Type B pancreatic cell (in vitro differentiated cells): ENCODE results near the gene AP1S3. TPM values are rescaled to one million over a fixed set of nuclear protein-coding genes. Genes with fewer than 3 reads are reported as not detected.
A peak's percentile ranks its signal among the peaks of the same experiment; 100 is the strongest.

Source experiments
- DNase-seq: peaks from one replicate; pipeline ENCODE4 v3.0.0; 2021; ENCODE audit warnings: mixed read lengths; ENCODE audit not compliant: unreplicated experiment; ENCODE audit errors: extremely low spot score
- H3K27ac Mint-ChIP-seq: 2 replicates; pipeline ENCODE4 v1.8.0; 2021; ENCODE audit warnings: mild to moderate bottlenecking, mixed read lengths
- H3K27me3 Mint-ChIP-seq: 2 replicates; pipeline ENCODE4 v1.8.0; 2021; ENCODE audit warnings: mixed read lengths
- H3K36me3 Mint-ChIP-seq: 2 replicates; pipeline ENCODE4 v1.8.0; 2021; ENCODE audit warnings: mixed read lengths
- H3K4me1 Mint-ChIP-seq: one replicate; pipeline ENCODE4 v1.8.0; 2021; ENCODE audit warnings: mixed read lengths; ENCODE audit not compliant: unreplicated experiment
- H3K4me3 Mint-ChIP-seq: 2 replicates; pipeline ENCODE4 v1.8.0; 2021; ENCODE audit warnings: mild to moderate bottlenecking, mixed read lengths
- H3K9me3 Mint-ChIP-seq: 2 replicates; pipeline ENCODE4 v1.8.0; 2021; ENCODE audit warnings: mixed read lengths
- CTCF ChIP-seq: fragments of 200-600 bp; sonication (generic); conservative IDR thresholded peaks from 2 replicates; pipeline ENCODE4 v1.5.0; 2021; ENCODE audit warnings: antibody characterized with exemption, mild to moderate bottlenecking
- total RNA-seq: library from RNA; stranded (reverse); gene quantifications from 2 replicates; pipeline ENCODE4 v1.2.1, GENCODE V29; 2021; ENCODE audit warnings: low replicate concordance

AP1S3 gene
- total RNA-seq, 1 donor from 2014 or later: 7.8 TPM

DNA sequence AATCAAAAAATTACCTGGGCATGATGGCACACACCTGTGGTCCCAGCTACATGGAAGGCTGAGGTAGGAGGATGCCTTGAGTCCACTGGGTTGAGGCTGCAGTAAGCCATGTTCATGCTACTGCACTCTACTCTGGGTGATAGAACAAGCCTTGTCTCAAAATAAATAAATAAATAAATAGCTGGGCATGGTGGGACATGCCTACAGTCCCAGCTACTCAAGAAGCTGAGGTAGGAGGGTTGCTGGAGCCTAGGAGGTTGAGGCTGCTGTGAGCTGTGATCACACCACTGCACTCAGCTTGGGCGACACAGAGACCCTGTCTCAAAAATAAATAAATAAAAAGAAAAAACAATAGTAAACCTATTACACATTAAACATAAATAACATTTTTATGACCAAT lies 3.0 kb downstream of the AP1S3 start:
- H3K27me3 Mint-ChIP-seq: peaks cover 10% of the 10 kb centered on the region

DNA sequence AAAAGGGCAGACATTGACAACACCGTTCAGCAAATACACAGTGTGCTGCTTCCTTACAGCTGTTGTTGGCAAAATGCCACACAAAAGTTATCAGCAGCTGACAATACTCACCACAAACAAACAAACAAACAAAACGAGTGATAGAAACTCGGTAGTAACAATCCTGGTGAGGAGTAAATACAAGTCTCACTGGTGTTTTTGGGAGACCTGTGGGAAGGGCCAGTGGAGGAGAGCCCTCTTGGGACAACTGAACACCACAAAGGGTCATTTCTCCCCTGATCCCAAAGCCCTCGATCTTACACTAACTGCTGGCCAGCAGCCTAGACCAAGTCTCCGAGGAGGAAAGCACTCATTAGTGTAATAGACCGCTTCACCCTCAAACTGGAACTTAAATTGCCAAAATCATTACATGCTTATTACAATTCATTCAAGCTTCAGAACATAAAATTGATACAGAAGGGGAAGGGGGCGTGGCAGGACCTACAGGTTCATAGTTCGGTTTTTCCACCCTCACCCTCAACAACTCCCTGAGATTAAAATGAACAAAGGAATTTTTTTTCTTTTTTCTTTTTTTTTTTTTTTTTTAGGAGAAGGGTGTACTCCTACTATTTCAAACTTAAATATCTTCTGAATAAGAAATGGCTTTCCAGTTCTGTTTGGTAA lies 5.0 kb downstream of the AP1S3 start:
- Mint-ChIP-seq H3K4me3 (peak overlapping the region; percentile 17), H3K4me1 (peaks cover 5% of the 10 kb centered on the region), H3K36me3 (no peaks in the 10 kb centered on the region), H3K27me3 (peaks cover 10% of the 10 kb centered on the region), H3K27ac (no peak overlapping the region), H3K9me3 (no peaks in the 10 kb centered on the region)
- no peak for TF ChIP-seq CTCF
- DNase-seq: no peak

More for the DNA sequence above, 3.0 kb downstream of the AP1S3 start:
- no peak overlapping the region for H3K4me3 Mint-ChIP-seq
- DNase-seq: no peak
- no peaks in the 10 kb centered on the region for H3K36me3 Mint-ChIP-seq
- no peaks in the 10 kb centered on the region for H3K9me3 Mint-ChIP-seq
- H3K27ac Mint-ChIP-seq: no peak overlapping the region
- H3K4me1 Mint-ChIP-seq: peaks cover 5% of the 10 kb centered on the region
- TF ChIP-seq CTCF: no peak

DNA sequence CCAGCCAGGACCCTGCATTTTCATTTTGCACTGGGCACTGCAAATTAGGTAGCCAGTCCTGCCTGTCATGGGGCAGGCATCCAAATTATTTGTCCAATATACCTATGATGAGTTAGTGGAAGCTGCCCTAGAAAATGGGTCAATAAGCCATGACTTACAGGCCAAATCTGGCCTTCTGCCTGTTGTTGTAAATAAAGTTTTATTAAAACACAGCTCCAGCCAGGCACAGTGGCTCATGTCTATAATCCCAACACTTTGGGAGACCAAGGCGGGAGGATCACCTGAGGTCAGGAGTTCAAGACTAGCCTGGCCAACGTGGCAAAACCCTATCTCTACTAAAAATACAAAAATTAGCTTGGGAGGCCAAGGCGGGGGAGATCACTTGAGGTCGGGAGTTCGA lies 8.3 kb downstream of the AP1S3 start:
- Mint-ChIP-seq H3K4me3 (no peak overlapping the region), H3K27me3 (no peaks in the 10 kb centered on the region), H3K9me3 (peaks cover 4% of the 10 kb centered on the region), H3K36me3 (no peaks in the 10 kb centered on the region), H3K4me1 (no peaks in the 10 kb centered on the region), H3K27ac (no peak overlapping the region)
- DNase-seq: no peak
- no peak for TF ChIP-seq CTCF

- Mint-ChIP-seq H3K27ac (no peak overlapping the region), H3K9me3 (peaks cover 4% of the 10 kb centered on the region), H3K4me3 (no peak overlapping the region), H3K36me3 (no peaks in the 10 kb centered on the region), H3K4me1 (no peaks in the 10 kb centered on the region), H3K27me3 (no peaks in the 10 kb centered on the region)
- TF ChIP-seq CTCF: no peak
- DNase-seq: no peak
Measured at GRCh38 chr2:223828314-223828713, 9.1 kb downstream of the AP1S3 start.

- no peak for TF ChIP-seq CTCF
- no peak overlapping the region for H3K4me3 Mint-ChIP-seq
- no peaks in the 10 kb centered on the region for H3K4me1 Mint-ChIP-seq
- DNase-seq: no peak
- no peaks in the 10 kb centered on the region for H3K36me3 Mint-ChIP-seq
- H3K27ac Mint-ChIP-seq: no peak overlapping the region
- H3K9me3 Mint-ChIP-seq: peaks cover 4% of the 10 kb centered on the region
- H3K27me3 Mint-ChIP-seq: no peaks in the 10 kb centered on the region
Measured at GRCh38 chr2:223826995-223827394, 10.4 kb downstream of the AP1S3 start.
